Type B pancreatic cell (in vitro differentiated cells): Measurements from ENCODE around the gene SPINT2. TPM values are rescaled to one million over a fixed set of nuclear protein-coding genes. Genes with fewer than 3 reads are reported as not detected.

Source experiments
- DNase-seq: peaks from one replicate; pipeline ENCODE4 v3.0.0; 2021; ENCODE audit warnings: mixed read lengths; ENCODE audit not compliant: unreplicated experiment; ENCODE audit errors: extremely low spot score
- H3K27ac Mint-ChIP-seq: 2 replicates; pipeline ENCODE4 v1.8.0; 2021; ENCODE audit warnings: mild to moderate bottlenecking, mixed read lengths
- H3K27me3 Mint-ChIP-seq: 2 replicates; pipeline ENCODE4 v1.8.0; 2021; ENCODE audit warnings: mixed read lengths
- H3K36me3 Mint-ChIP-seq: 2 replicates; pipeline ENCODE4 v1.8.0; 2021; ENCODE audit warnings: mixed read lengths
- H3K4me1 Mint-ChIP-seq: one replicate; pipeline ENCODE4 v1.8.0; 2021; ENCODE audit warnings: mixed read lengths; ENCODE audit not compliant: unreplicated experiment
- H3K4me3 Mint-ChIP-seq: 2 replicates; pipeline ENCODE4 v1.8.0; 2021; ENCODE audit warnings: mild to moderate bottlenecking, mixed read lengths
- H3K9me3 Mint-ChIP-seq: 2 replicates; pipeline ENCODE4 v1.8.0; 2021; ENCODE audit warnings: mixed read lengths
- CTCF ChIP-seq: fragments of 200-600 bp; sonication (generic); conservative IDR thresholded peaks from 2 replicates; pipeline ENCODE4 v1.5.0; 2021; ENCODE audit warnings: antibody characterized with exemption, mild to moderate bottlenecking
- total RNA-seq: library from RNA; stranded (reverse); gene quantifications from 2 replicates; pipeline ENCODE4 v1.2.1, GENCODE V29; 2021; ENCODE audit warnings: low replicate concordance

SPINT2 gene
- total RNA-seq, 1 donor from 2014 or later = 243 TPM

- H3K36me3 Mint-ChIP-seq = no peaks in the 10 kb centered on the region
- DNase-seq = no peak
- no peaks in the 10 kb centered on the region for H3K9me3 Mint-ChIP-seq
- peak overlapping the region; percentile 25 for H3K4me3 Mint-ChIP-seq
- H3K27me3 Mint-ChIP-seq = no peaks in the 10 kb centered on the region
- peak overlapping the region; percentile 79 for H3K27ac Mint-ChIP-seq
- no peak for TF ChIP-seq CTCF
- H3K4me1 Mint-ChIP-seq = peaks cover 18% of the 10 kb centered on the region
Measured at GRCh38 chr19:38278751-38279150, 14.4 kb downstream of the SPINT2 start.

- Mint-ChIP-seq H3K4me3 (no peak overlapping the region), H3K36me3 (no peaks in the 10 kb centered on the region), H3K27me3 (no peaks in the 10 kb centered on the region), H3K27ac (peak overlapping the region; percentile 62), H3K4me1 (peaks cover 18% of the 10 kb centered on the region), H3K9me3 (no peaks in the 10 kb centered on the region)
- TF ChIP-seq CTCF = no peak
- DNase-seq = no peak
Measured at GRCh38 chr19:38280030-38280921, 15.9 kb downstream of the SPINT2 start.

- peaks cover 25% of the 10 kb centered on the region for H3K4me1 Mint-ChIP-seq
- H3K4me3 Mint-ChIP-seq = no peak overlapping the region
- no peaks in the 10 kb centered on the region for H3K27me3 Mint-ChIP-seq
- TF ChIP-seq CTCF = no peak
- DNase-seq = no peak
- peak overlapping the region; percentile 61 for H3K27ac Mint-ChIP-seq
- no peaks in the 10 kb centered on the region for H3K9me3 Mint-ChIP-seq
- H3K36me3 Mint-ChIP-seq = no peaks in the 10 kb centered on the region
Measured at GRCh38 chr19:38281811-38282566, 17.6 kb downstream of the SPINT2 start.

GRCh38 chr19:38283271-38283670 is 18.9 kb downstream of the SPINT2 start:
- H3K36me3 Mint-ChIP-seq = no peaks in the 10 kb centered on the region
- no peak overlapping the region for H3K4me3 Mint-ChIP-seq

GRCh38 chr19:38284422-38284821 is 20.0 kb downstream of the SPINT2 start:
- Mint-ChIP-seq H3K4me3 (no peak overlapping the region), H3K27ac (no peak overlapping the region), H3K4me1 (peaks cover 11% of the 10 kb centered on the region), H3K36me3 (no peaks in the 10 kb centered on the region), H3K27me3 (no peaks in the 10 kb centered on the region), H3K9me3 (no peaks in the 10 kb centered on the region)
- DNase-seq = no peak
- no peak for TF ChIP-seq CTCF

More at GRCh38 chr19:38283271-38283670, 18.9 kb downstream of the SPINT2 start:
- no peak for TF ChIP-seq CTCF
- no peak overlapping the region for H3K27ac Mint-ChIP-seq
- no peak for DNase-seq
- H3K9me3 Mint-ChIP-seq = no peaks in the 10 kb centered on the region
- H3K27me3 Mint-ChIP-seq = no peaks in the 10 kb centered on the region
- peaks cover 18% of the 10 kb centered on the region for H3K4me1 Mint-ChIP-seq
